HL-60 (cell line): ENCODE results near the gene ARL10.

ENCODE experiments used
- CTCF ChIP-seq: IDR thresholded peaks from one replicate; pipeline ENCODE4 v1.5.1; 2011; ENCODE audit warnings: low read length, control low read depth, inconsistent platforms; ENCODE audit not compliant: insufficient read depth
- GABPA ChIP-seq: IDR thresholded peaks from 2 replicates; pipeline ENCODE4 v1.6.1; 2012; ENCODE audit warnings: low read depth
- POLR2AphosphoS5 ChIP-seq: IDR thresholded peaks from 2 replicates; pipeline ENCODE4 v1.6.1; 2012; ENCODE audit warnings: low read depth

GRCh38 chr5:176418251-176418650 is 53.0 kb downstream of the ARL10 start:
- no peak for TF ChIP-seq GABPA
- TF ChIP-seq CTCF, result no peak
- TF ChIP-seq POLR2AphosphoS5, result no peak
